C4-2B (cell line): ENCODE results near the gene AUTS2.

Experiments used
- CTCF ChIP-seq: fragments of 450-650 bp; conservative IDR thresholded peaks from 2 replicates; pipeline ENCODE4 v1.5.1; 2017; ENCODE audit warnings: mild to moderate bottlenecking
- ZFX ChIP-seq: fragments of 450-650 bp; IDR thresholded peaks from 2 replicates; pipeline ENCODE4 v1.6.1; 2017

DNA sequence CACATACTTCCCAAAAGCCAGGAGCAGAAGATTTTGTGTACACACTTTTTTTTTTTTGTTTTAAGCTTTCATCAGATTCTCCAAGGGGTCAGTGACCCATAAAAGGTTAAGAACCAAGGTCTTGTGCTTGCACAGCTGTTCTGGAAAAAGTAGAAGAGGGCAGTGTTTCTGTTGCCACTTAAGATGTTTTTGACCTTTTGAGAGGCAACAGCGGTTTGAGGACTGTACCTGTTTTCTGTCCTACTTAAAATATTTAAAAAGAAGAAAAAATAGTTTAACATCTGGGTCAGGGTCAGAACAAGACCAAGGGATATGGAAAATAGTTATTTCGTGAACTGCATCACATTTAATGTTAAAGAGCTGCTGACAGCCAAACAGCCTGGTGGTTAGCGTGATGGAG lies 32.9 kb downstream of the AUTS2 start:
- no peak for TF ChIP-seq ZFX
- no peak for TF ChIP-seq CTCF
